Inflammatory macrophage treated with lipopolysaccharide for 1 hour (primary cell): ENCODE measurements around the gene SYP.

ENCODE experiments used
- DNase-seq, 2 donors: peaks; one replicate each; pipeline ENCODE4 v3.0.0-alpha.2; 2020 to 2022

SYP gene

DNA sequence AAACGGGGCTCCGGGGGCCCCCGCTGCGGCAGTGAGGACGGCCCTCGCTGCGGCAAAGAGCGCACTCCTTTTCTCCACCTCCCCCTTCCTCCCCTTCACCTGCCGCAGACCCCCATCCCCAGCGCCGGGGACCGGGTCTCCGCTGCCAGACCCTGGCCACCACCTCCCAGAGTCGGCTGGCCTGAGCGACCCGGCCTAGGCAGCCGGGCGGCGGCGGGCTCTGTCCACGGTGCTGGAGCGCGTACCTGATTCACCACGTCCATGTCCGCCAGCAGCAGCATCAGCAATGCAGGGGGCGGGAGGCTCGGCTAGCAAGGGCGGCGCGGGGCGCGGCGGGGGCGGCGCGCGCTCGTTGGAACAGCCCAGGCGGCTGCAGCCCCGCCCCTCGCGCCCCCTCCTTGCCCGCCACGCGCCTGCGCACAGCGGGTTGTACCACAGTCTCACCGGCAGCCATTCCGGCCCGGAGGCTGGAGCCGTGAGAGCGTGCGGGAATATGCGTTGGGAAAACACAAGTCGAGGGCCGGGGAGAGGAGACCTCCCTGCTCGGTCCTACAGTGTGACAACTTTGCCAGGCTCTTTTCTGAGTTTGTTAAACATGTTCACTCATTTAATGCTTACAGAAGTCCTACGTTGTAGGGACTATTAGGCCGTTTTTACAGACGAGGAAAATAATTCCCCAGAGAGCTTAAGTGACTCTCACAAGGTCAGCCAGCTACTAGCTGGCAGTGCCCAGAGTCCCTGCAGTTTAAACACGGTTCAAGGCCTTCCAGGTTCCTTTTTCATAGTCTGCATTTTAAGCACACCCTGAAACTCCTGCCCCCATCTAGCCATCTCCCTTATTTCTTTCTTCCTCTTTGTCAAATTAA is at the start of gene SYP:
SYP (minus strand) TSS at position 288 of the 866 bp plus-strand sequence; CDS start at position 281, 7 bp downstream.
- peak; percentile 67 to 71 for DNase-seq

DNA sequence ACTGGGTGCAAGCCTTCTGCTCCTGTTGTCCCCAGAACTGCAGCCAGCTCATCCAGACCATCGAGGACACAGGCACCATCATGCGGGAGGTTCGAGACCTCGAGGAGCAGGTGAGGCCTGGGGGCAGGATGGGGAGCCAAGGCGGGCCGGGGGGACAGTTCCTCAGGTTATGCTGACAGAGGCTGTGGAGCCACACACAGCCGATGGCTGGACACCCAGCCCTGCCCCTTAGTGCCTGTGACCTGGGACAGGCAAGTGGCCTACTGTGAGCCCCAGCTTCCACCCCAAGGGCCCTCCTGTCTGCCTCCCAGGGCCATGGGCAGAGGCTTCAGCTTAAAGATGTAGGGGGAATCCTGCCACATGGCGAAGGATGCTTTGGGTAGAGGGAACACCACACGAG is 49.6 kb upstream of the SYP start:
- no peak for DNase-seq

DNA sequence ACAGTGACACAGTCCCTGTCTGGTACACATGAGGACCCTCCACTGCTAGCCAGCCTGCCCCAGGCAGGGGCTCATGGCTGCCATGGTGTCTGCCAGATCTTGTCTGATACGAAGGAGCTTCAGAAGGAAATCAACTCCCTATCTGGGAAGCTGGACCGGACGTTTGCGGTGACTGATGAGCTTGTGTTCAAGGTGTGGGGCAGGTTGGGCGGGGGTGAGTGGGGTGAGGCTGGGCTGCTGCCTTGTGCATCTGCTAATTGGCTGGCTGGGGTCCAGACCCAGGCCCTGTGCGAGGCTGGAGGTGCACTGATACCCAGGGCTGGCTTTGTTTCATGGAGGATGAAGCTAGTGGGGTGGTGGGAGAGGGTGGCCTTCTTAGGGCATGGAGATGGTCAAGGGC is 49.1 kb upstream of the SYP start:
- no peak for DNase-seq

DNA sequence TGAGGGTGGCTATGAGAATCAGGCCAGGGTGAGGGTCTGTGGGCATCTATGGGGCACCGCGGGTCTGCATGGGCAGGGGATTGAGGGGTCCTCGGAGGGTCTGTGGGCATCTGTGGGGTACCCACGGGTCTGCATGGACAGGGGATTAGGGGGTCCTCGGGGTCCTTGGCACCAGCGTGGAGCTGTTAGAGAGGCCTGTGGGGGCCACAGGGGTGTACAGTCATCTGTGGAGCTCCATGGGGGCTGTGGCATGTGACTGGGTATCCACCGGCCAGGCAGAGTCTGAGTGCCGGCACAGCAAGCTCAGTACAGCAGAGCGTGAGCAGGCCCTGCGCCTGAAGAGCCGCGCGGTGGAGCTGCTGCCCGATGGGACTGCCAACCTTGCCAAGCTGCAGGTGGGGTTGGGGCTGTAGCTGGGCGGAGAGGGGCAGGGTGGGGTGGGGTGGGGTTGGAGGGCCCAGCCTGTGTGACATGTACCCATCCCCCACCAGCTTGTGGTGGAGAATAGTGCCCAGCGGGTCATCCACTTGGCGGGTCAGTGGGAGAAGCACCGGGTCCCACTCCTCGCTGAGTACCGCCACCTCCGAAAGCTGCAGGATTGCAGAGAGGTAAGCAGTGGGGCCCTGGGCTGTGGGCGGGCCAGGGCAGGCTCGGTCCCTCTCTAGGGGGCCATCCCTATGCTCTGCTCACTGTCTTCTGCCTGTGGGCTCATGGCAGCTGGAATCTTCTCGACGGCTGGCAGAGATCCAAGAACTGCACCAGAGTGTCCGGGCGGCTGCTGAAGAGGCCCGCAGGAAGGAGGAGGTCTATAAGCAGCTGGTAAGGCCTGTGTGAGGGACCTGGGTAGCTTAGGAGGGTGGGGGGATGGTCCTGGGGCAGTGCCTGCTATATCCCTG is 48.2 kb upstream of the SYP start:
- DNase-seq = no peak

DNA sequence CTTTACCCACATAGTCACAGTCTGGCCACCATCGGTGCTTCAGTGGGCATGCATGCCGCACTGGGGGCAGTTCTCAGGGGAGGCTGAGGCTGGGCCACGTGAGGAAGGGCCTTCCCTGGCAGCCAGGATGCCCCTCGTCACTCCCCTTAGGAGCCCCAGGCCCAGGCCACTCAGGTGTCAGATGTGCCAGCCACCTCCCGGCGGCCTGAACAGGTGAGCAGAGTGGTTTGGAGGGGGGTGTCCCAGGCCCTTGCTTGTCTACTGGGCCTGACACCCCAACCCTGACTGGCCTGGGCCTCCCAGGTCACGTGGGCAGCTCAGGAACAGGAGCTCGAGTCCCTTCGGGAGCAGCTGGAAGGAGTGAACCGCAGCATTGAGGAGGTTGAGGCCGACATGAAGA is 47.4 kb upstream of the SYP start:
- no peak for DNase-seq

DNA sequence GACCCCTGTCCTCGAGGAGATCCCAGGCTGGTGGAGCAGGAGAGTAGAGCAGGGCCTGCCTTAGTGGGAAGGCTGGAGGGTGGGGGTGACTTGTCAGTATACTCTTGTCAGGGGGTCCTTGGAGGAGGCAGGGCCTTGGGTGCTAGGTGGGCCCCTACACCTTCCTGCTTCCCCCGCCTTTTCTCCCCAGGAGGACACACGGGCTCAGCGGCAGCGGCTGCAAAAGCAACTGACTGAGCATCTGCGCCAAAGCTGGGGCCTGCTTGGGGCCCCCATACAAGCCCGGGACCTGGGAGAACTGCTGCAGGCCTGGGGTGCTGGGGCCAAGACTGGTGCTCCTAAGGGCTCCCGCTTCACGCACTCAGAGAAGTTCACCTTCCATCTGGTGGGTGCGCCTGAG is 46.5 kb upstream of the SYP start:
- DNase-seq = no peak

DNA sequence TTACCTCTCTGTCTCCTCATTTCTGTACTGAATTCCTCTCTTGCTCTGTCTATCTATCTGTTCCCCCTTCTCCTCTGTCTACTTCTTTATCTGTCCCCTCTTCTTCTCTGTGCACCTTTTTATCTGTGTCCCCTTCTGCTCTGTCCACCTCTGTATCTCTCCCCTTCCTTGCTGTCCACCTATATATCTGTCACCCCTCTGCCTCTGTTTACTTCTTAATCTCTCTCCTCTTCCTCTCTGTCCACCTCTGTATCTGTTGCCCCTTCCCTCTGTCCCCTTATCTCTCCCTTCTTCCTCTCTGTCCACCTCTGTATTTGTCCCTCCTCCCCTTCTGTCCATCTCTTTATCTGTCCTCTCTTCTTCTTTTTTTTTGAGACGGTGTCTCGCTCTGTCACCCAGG is 44.2 kb upstream of the SYP start:
- no peak for DNase-seq

DNA sequence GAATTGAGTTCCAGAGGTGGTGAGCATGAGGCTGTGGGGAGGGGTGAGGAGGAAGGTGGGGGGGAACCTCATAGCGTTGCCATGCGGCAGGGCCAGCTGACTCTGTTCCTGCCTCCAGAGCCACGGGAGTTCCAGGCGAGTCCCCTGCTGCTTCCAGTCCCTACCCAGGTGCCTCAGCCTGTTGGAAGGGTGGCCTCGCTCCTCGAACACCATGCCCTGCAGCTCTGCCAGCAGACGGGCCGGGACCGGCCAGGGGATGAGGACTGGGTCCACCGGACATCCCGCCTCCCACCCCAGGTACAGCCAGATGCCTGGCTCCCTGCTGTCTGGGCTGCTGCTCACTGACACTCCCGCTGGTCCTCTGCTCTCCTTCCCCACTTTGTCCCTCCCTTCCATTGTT is 43.2 kb upstream of the SYP start:
- DNase-seq = no peak

DNA sequence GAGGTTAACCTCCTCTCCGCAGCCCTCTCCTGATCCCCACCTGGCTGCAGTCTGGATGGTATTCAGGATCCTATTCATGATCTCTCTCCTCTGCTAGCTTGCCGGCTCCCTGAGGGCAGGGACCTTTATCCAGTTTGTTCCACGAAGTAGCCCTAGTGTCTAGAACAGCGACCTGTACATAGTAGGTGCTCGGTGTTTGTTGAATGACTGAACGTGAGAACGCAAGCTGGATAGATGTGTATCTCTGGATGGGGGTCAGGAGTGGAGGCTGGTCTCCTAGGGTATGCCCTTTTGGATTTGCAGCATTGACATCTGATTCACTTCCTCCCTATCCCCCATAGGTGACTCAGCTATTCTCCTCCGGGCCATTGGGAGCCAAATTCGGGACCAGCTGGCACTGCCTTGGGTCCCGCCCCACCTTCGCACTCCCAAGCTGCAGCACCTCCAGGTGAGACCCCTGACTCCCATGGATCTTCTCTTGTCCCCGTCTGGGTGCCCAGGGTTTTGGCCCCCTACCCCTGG is 42.6 kb upstream of the SYP start:
- no peak for DNase-seq

DNA sequence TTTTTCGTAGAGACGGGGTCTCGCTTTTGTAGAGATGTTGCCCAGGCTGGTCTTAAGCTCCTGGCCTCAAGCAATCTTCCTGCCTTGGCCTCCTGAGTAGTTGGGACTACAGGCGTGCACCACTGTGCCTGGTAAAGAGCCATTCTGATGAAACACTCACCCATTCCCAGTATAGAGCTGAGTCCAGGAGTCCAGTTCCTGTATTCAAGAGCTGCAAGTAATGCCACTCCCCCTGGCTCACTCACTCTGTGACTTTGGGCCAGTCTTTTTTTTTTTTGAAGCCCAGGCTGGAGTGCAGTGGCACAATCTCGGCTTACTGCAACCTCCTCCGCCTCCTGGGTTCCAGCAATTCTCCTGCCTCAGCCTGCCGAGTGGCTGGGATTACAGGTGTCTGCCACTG is 38.7 kb upstream of the SYP start:
- peak; percentile 6 to 20 for DNase-seq

DNA sequence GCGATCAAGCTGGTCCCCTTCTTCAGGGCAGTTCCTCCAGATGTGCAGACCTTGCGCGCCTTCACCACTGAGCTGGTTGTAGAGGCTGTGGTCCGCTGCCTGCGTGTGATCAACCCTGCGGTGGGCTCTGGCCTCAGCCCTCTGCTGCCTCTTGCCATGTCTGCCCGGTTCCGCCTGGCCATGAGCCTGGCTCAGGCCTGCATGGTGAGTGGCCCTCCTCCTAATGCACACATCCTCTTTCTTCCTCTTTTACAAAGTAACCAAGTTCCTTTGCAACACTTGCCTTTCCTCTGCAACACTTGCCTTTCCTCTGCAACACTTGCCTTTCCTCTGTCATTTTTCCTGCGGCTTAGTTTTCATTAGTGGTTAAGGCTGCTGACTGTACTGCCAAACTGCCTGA is 37.1 kb upstream of the SYP start:
- DNase-seq = peak; percentile 63 to 75

DNA sequence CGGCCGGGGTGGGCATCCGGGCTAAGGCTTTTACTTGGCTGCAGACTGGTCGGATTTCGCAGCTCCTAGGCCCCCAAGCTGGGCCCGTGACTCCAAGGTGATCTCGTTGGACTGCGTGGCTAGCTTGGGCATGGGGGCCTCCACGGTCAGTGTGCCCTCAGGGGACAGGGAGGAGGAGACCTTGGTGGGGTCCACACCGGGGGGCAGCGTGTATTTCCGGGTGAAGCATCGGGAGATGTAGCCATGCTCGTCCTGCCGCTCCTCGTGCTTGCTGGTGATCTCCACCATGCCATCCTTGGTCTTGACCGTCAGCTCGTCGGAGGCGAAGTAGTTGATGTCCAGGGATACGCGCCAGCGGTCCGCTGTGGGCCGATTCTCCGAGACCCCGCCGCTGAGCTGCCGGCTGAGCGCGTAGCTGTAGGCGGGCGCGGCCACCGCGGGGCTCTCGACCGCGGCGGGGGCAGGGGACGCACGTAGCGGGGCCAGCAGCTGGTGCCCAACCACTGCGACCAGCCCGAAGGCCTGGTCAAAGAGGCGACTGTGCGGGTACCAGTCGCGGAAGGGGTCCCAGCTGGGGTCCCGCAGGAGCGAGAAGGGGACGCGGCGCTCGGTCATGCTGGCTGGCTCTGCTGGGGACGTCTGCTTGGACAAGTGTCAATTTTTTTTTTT is 34.0 kb upstream of the SYP start:
- no peak for DNase-seq

DNA sequence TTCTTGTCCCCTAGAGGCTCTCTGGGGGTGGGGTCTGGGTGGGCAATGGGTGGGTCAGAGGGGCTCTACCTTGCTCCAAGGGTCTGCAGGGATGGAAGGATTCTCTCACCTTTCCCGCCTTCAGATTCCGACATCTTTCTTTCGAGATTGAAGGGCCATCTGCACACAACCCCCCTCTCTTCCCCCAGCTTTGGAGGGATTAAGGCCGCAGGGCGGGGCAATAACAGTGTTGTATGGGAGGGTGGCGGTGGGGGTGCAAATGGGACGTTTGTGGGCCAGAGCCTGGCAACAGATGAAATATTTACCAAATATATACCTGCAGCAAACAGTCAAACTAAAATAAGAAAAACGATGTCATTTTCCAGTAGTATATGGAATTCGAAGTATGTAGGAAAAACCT is 33.2 kb upstream of the SYP start, which contains the start of gene CACNA1F:
CACNA1F (minus strand) TSS at position 165 of the 400 bp plus-strand sequence; CDS start at position 134, 31 bp downstream.
- no peak for DNase-seq

DNA sequence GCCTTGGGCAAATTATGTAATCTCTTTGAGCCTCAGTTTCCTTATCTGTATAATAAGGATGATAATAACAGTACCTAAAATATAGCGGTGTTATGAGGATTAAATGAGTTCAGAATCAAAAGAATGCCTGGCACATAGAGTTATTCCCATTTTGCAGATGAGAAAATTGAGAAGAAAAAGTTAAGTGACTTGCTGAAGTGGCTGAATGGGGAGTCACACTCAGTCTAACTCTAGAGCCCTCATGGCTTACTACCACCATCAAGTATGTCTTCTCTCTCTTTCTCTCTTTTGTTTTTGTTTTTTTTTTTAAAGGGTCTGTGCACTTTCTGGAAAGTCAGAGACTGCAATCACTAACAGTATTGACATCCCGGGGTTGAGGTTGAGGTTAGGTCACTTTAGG is 32.5 kb upstream of the SYP start:
- DNase-seq = no peak

DNA sequence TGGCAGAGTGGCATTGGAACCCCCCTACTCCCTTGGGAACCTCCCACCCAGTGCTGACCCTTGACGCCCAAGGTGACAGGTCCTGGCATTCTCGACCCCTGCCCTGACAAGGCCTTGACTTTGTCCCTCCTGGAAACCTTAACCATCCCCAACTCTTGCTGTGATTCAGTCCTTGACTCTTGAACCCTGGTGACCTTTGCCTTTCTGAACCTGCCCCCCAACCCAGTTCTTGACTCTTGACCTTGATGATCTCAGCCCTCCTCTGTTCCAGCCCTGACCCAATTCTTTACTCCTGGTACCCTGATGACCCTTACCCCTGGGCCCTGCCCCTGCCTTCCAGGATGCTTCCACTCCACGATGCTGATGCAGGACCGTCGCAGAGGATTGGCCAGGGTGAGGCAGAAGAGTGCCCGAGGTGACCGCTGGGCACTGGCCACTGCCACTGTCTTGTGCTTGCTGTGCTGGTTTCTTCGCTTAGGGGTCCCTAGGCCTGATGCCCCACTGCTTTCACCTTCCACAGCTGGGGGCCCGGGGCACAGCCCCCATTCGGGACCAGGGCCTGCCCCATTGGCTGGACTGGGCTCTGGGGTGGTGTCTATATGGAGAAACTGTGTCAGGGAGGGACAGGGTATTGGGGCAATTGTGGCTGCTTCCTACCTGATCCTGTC is 31.5 kb upstream of the SYP start:
- DNase-seq = no peak

DNA sequence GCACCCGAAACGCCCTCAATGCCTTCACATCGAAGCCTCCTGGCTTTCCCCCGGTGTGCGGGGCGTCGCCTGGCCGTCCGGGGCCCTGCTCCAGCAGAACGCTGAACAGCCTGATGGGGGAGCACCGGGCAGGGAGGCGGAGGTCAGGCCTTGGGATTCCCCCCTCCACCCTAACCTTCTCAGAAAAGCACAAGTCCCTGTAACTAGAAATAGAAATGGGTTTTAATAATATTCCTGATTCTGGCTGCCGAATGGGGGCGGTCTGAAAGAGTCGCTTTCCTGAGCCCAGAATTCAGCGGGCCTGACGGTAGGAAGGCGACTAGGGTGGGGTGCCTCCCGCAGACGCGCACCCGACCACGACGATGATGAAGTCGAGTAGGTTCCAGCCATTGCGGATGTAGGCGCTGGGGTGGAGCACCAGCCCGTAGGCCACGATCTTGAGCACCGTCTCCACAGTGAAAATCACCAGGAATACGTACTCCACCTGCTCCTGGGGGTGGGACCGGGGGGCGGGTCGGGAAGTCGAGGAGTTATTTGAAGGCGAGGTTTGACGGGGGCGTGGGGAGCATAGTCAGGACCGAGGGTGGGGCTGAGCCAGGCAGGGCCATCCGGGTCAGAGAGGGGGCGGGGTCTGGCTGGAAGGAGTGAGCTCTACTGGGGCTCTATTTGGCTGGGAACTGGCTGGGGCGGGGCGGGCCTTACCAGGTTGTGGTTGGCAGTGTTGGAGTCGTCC is 30.7 kb upstream of the SYP start:
- DNase-seq = peak; percentile 51 to 71

DNA sequence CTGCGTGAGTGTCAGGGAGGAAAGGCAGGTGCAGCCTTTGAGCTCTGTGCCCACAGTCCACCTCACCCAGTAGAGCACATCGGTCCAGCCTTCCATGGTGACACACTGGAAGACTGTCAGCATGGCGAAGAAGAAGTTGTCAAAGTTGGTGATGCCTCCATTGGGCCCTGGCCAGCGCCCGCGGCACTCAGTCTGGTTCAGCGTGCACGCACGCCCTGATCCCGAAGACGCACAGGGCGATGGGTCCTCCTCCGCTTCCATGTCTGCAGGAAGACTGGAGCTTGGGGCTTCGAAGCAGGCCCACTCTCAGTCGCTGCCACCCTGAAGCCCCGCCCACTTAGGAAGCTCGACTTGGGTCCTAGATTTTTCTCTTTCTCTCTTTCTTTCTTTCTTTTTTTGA is 28.2 kb upstream of the SYP start:
- DNase-seq = no peak

DNA sequence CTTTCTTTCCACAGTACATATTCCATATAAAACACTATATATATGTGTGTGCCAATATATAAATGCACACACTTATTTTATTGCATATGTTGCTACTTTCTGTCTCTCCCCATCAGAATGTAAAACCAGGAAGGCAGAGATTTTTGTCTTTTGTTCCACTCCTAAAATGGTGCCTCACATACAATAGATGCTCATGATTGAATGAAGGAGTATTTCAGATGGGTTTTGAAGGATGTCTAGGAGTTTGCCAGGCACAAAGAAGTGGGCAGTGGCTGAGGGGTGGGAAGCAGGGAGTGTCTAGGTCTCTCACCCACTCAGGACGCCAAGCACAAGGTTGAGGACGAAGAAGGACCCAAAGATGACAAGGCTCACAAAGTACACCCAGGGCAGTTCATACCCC is 27.7 kb upstream of the SYP start:
- no peak for DNase-seq

DNA sequence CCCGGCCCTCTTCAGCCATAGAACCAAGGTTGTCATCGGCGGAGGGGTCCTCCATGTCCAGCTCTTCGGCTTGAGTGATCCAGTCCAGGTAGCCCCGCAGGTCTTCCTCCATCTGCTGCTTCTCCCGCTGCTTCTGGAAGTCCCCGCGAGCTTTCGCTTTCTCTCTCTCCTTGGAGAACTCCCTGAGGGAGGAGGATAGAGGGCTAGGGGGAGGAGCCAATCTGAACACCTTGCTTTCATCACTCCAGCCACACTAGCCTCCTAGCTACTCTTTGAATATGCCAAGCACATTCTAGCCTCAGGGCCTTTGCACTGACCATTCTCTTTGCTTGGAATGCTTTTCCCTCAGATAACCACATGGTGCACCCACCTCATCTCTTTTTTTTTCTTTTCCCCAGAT is 27.0 kb upstream of the SYP start:
- no peak for DNase-seq

DNA sequence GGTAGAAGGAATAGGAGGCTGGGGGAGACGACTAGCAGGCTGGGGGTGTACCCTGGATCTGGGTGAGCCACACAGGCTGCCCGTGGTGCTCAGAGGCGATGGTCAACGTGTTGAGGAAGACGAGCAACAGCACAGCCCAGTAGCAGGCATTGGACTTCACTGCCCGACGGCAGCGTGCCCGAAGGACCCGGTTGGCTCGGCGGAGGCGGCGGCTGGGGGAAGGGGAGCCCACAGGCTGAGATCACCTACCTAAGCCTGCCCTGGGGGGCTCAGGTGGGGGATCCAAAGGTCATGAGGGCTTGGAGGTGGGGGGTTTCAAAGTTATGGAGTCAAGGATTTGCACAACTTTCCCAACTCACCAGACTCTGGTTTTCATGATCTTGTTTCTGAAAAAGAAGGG is 25.9 kb upstream of the SYP start:
- no peak for DNase-seq

DNA sequence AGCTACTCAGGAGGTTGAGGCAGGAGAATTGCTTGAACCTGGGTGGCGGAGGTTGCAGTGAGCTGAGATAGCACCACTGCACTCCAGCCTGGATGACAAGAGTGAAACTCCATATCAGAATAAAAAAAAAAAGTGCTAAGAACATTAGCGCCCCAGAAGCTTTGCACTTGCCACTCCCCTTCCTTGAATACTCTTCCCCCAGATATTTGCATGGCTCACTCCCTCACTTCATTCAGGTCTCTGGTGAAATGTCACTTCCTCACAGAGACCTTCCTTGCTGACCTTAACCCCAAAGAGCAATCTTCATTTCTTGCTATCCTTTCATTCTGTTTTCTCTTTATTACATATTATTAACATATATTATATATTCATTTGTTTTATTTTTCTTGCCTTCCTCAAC is 21.9 kb upstream of the SYP start:
- no peak for DNase-seq

DNA sequence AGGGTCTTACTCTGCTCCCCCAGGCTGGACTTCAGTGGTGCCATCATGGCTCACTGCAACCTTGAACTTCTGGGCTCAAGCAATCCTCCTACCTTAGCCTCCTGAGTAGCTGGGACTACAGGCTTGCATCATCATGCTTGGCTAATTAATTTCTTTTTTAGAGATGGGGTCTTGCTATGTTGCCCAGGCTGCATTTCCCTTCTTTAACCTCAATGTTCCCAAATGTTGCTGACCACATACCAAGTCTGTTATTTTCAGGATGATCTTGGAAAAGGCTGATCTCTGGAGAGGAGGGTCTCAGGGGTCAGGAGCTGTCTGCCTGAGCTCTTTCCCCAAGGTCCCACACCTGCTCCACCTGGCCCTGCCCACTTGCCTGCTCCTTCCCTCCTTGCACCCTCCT is 20.1 kb upstream of the SYP start:
- no peak for DNase-seq
